Endodermal cell (in vitro differentiated cells): ENCODE measurements around the gene SAMHD1. TPM values are rescaled to one million over a fixed set of nuclear protein-coding genes. Genes with fewer than 3 reads are reported as not detected.

Source experiments
- DNase-seq: peaks from one replicate; pipeline ENCODE4 v3.0.0-alpha.2; 2017
- H3K27ac ChIP-seq: 2 replicates; pipeline ENCODE4 v1.5.1; 2013; ENCODE audit warnings: mild to moderate bottlenecking, low read depth, low read length, moderate library complexity
- H3K27me3 ChIP-seq: 2 replicates; pipeline ENCODE4 v1.6.1; 2013; ENCODE audit warnings: mild to moderate bottlenecking, low read length, moderate library complexity; ENCODE audit not compliant: insufficient read depth, control insufficient read depth, poor library complexity, severe bottlenecking
- H3K36me3 ChIP-seq: 2 replicates; pipeline ENCODE4 v1.7.0; 2013; ENCODE audit warnings: mild to moderate bottlenecking, low read length, moderate library complexity; ENCODE audit not compliant: control insufficient read depth, insufficient read depth
- H3K4me1 ChIP-seq: one replicate; pipeline ENCODE4 v1.7.0; 2013; ENCODE audit warnings: low read length; ENCODE audit not compliant: control insufficient read depth, insufficient read depth
- H3K4me3 ChIP-seq: 2 replicates; pipeline ENCODE4 v1.5.1; 2013; ENCODE audit warnings: mild to moderate bottlenecking, low read length, moderate library complexity
- H3K9ac ChIP-seq: 2 replicates; pipeline ENCODE4 v1.6.1; 2013; ENCODE audit warnings: mild to moderate bottlenecking, low read length, moderate library complexity; ENCODE audit not compliant: poor library complexity, severe bottlenecking; ENCODE audit errors: extremely low read depth
- H3K9me3 ChIP-seq: 2 replicates; pipeline ENCODE4 v1.6.1; 2013; ENCODE audit warnings: mild to moderate bottlenecking, low read length, moderate library complexity; ENCODE audit not compliant: control insufficient read depth
- H3K27ac Mint-ChIP-seq: 2 replicates; pipeline ENCODE4 v1.8.0; 2020; ENCODE audit warnings: mixed read lengths
- H3K27me3 Mint-ChIP-seq: 2 replicates; pipeline ENCODE4 v1.8.0; 2021; ENCODE audit warnings: mild to moderate bottlenecking, mixed read lengths; ENCODE audit not compliant: insufficient read depth
- H3K36me3 Mint-ChIP-seq: 2 replicates; pipeline ENCODE4 v1.8.0; 2020; ENCODE audit warnings: low read depth, mixed read lengths
- H3K4me1 Mint-ChIP-seq: 2 replicates; pipeline ENCODE4 v1.8.0; 2020; ENCODE audit warnings: mixed read lengths
- H3K4me3 Mint-ChIP-seq: 2 replicates; pipeline ENCODE4 v1.8.0; 2020; ENCODE audit warnings: mild to moderate bottlenecking, moderate library complexity, mixed read lengths
- H3K9me3 Mint-ChIP-seq: 2 replicates; pipeline ENCODE4 v1.8.0; 2020; ENCODE audit warnings: mild to moderate bottlenecking, mixed read lengths
- WGBS, 2 experiments: methylation state at CpG; one replicate each; pipeline versions ENCODE4 v1.1.5 to v1.1.7; 2013; ENCODE audit warnings: missing lambda C conversion rate in 2 of 2, mixed read lengths in 1 of 2; ENCODE audit not compliant: insufficient coverage in 1 of 2, insufficient read length in 1 of 2; 5-methylcytosine and 5-hydroxymethylcytosine counted together
- total RNA-seq, 2 donors: library from RNA; stranded (reverse); fragmentation: NEBNext Ultra II Directional in 1 of 2; extraction: Animal tissue kit (Norgen Biotek cat#: 25700) in 1 of 2; gene quantifications; 2 replicates in 1 of 2; 3 replicates in 1 of 2; pipeline ENCODE4 v1.2.1, GENCODE V29; 2021
- TF ChIP-seq, protein P1 (sequence below): fragments of 200-600 bp; sonication (generic); conservative IDR thresholded peaks from 2 replicates; pipeline ENCODE4 v1.5.0; 2021; ENCODE audit warnings: antibody characterized with exemption, mild to moderate bottlenecking

The SAMHD1 gene
- total RNA-seq, 2 donors from 2014 or later: 3.7 to 4.9 TPM

DNA sequence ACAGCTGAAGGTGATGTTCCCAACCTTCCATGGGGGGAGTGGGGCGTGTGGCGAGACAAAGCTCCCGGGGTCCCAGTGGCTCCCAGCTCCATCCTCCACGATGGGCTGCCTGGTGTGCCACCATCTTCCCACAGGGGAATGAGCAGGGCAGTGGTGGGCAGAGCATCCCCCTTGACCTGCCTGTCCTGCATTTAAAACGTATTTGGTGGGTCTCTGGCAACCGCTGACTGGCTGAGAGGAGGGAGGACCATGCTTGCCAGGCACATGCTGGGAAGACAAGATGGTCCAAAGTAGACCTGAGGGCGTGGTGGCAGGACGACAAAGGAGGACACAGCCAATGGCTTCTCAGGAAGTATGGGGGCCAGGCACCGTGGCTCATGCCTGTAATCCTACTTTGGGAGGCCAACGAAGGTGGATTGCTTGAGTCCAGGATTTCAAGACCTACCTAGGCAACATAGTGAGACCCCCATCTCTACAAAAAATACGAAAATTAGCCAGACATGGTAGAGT lies 70.7 kb downstream of the SAMHD1 start:
- no peaks in the 10 kb centered on the region for H3K27me3 Mint-ChIP-seq
- no peaks in the 10 kb centered on the region for H3K9me3 ChIP-seq

DNA sequence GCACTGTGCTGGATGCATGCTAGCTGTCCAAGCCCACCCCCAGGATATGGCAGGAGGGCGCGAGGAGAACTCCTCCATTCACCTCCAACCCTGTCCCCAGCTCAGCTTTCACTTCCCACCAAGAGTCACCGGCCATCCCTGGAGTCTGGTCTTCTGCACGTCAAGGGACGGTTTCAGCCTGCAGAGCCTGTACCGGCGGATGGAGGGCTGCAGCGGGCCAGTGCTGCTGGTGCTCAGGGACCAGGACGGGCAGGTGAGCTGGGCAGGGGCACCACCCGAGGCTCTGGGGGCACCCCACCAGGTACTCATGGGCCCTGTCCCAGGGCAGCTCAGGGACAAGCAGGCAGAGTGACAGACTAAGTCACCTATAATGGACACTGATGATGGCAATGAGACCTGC lies 72.6 kb downstream of the SAMHD1 start:
- H3K36me3 Mint-ChIP-seq: no peaks in the 10 kb centered on the region
- no peaks in the 10 kb centered on the region for H3K9me3 Mint-ChIP-seq
- TF ChIP-seq, protein P1, sequence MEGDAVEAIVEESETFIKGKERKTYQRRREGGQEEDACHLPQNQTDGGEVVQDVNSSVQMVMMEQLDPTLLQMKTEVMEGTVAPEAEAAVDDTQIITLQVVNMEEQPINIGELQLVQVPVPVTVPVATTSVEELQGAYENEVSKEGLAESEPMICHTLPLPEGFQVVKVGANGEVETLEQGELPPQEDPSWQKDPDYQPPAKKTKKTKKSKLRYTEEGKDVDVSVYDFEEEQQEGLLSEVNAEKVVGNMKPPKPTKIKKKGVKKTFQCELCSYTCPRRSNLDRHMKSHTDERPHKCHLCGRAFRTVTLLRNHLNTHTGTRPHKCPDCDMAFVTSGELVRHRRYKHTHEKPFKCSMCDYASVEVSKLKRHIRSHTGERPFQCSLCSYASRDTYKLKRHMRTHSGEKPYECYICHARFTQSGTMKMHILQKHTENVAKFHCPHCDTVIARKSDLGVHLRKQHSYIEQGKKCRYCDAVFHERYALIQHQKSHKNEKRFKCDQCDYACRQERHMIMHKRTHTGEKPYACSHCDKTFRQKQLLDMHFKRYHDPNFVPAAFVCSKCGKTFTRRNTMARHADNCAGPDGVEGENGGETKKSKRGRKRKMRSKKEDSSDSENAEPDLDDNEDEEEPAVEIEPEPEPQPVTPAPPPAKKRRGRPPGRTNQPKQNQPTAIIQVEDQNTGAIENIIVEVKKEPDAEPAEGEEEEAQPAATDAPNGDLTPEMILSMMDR: no peak
- Histone ChIP-seq H3K36me3 (no peaks in the 10 kb centered on the region), H3K9ac (no peak overlapping the region), H3K27me3 (no peaks in the 10 kb centered on the region), H3K27ac (no peak overlapping the region), H3K4me3 (no peak overlapping the region), H3K9me3 (no peaks in the 10 kb centered on the region), H3K4me1 (no peaks in the 10 kb centered on the region)
- WGBS, 2 experiments: 84% methylated on average over 8 to 10 of the region's 10 CpGs
- H3K27me3 Mint-ChIP-seq: no peaks in the 10 kb centered on the region
- no peak overlapping the region for H3K4me3 Mint-ChIP-seq
- no peak overlapping the region for H3K27ac Mint-ChIP-seq
- no peak for DNase-seq
- H3K4me1 Mint-ChIP-seq: no peaks in the 10 kb centered on the region

More for the DNA sequence above, 70.7 kb downstream of the SAMHD1 start:
- Histone ChIP-seq H3K9ac (no peak overlapping the region), H3K4me1 (no peaks in the 10 kb centered on the region), H3K36me3 (no peaks in the 10 kb centered on the region), H3K4me3 (no peak overlapping the region), H3K27me3 (no peaks in the 10 kb centered on the region), H3K27ac (no peak overlapping the region)
- 92 to 93% methylated on average over 11 of the region's 11 CpGs for WGBS, 2 experiments
- H3K27ac Mint-ChIP-seq: no peak overlapping the region
- DNase-seq: no peak
- H3K9me3 Mint-ChIP-seq: no peaks in the 10 kb centered on the region
- TF ChIP-seq, protein P1: no peak
- H3K4me3 Mint-ChIP-seq: no peak overlapping the region
- no peaks in the 10 kb centered on the region for H3K36me3 Mint-ChIP-seq
- H3K4me1 Mint-ChIP-seq: peaks cover 3% of the 10 kb centered on the region

DNA sequence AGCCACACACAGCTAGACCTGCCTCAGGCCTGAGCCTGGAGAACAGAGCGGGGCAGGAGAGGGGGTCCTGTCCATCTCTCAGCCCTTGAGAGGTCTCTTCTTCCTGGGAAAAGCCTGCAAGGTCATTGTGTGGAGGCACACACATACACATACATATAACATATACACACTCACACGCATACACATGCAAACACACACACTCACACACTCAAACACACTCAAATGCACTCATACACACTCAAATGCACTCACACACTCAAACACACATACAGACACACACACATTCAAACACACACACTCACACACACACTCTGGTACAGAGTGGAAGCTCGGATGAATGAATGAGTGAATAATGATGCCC lies 75.1 kb downstream of the SAMHD1 start:
- no peak overlapping the region for H3K4me3 ChIP-seq
- H3K36me3 ChIP-seq: no peaks in the 10 kb centered on the region
- TF ChIP-seq, protein P1: no peak
- no peak overlapping the region for H3K27ac ChIP-seq
- H3K4me1 ChIP-seq: no peaks in the 10 kb centered on the region
- no peaks in the 10 kb centered on the region for H3K9me3 ChIP-seq
- no peaks in the 10 kb centered on the region for H3K27me3 Mint-ChIP-seq
- no peaks in the 10 kb centered on the region for H3K9me3 Mint-ChIP-seq
- H3K36me3 Mint-ChIP-seq: no peaks in the 10 kb centered on the region
- H3K9ac ChIP-seq: no peak overlapping the region
- H3K4me3 Mint-ChIP-seq: no peak overlapping the region
- no peaks in the 10 kb centered on the region for H3K27me3 ChIP-seq
- WGBS, 2 experiments: 88 to 92% methylated on average over 1 to 2 of the region's 3 CpGs
- no peak for DNase-seq
- no peaks in the 10 kb centered on the region for H3K4me1 Mint-ChIP-seq
- no peak overlapping the region for H3K27ac Mint-ChIP-seq
